Adrenal gland (tissue), 12 donors: ENCODE measurements around the gene HBP1. TPM values are rescaled to one million over a fixed set of nuclear protein-coding genes. Genes with fewer than 3 reads are reported as not detected.

Source experiments
- DNase-seq, 7 donors: peaks; one replicate each; pipeline ENCODE4 v3.0.0-alpha.2; 2019 to 2020
- H3K27ac ChIP-seq, 5 donors: fragments of 200-600 bp; sonication (generic) in 4 of 5; 1 replicate in 3 of 5; 2 replicates in 2 of 5; pipeline versions ENCODE4 v1.5.1 to v1.8.0; 2016 to 2020; ENCODE audit warnings: mild to moderate bottlenecking in 1 of 5
- H3K27me3 ChIP-seq: fragments of 200-600 bp; 2 replicates; pipeline ENCODE4 v1.8.0; 2021
- H3K36me3 ChIP-seq, 2 donors: fragments of 200-600 bp; replicated peaks in 1 of 2; 1 replicate in 1 of 2; 2 replicates in 1 of 2; pipeline versions ENCODE4 v1.5.1 to v1.8.0; 2018 to 2022
- H3K4me1 ChIP-seq, 2 donors: fragments of 200-600 bp; replicated peaks in 1 of 2; 1 replicate in 1 of 2; 2 replicates in 1 of 2; pipeline versions ENCODE4 v1.5.1 to v1.8.0; 2018 to 2021
- H3K4me3 ChIP-seq, 4 donors: fragments of 200-600 bp; sonication (generic) in 3 of 4; one replicate each; pipeline ENCODE4 v1.5.1; 2016 to 2018
- H3K9me3 ChIP-seq, 3 donors: fragments of 200-600 bp; sonication (generic) in 1 of 3; replicated peaks in 1 of 3; 1 replicate in 2 of 3; 2 replicates in 1 of 3; pipeline versions ENCODE4 v1.5.1 to v1.8.0; 2016 to 2021
- POLR2A ChIP-seq, 2 donors: fragments of 450-650 bp; IDR thresholded peaks; one replicate each; pipeline ENCODE4 v1.6.1; 2017; ENCODE audit warnings: antibody characterized with exemption in 2 of 2, mild to moderate bottlenecking in 2 of 2, moderate library complexity in 1 of 2
- WGBS, 4 donors: extraction: QIAGEN DNeasy Blood & Tissue Kit in 2 of 4; methylation state at CpG; one replicate each; pipeline versions ENCODE4 v1.1.5 to v1.1.7; 2013 to 2017; 5-methylcytosine and 5-hydroxymethylcytosine counted together
- intact Hi-C, 2 donors: fragments of 100-400 bp; cut with DNase I; formaldehyde crosslinking; loops; one replicate each; pipeline versions ENCODE4 v1.14.1 to v1.15.0; 2022 to 2023
- polyA plus RNA-seq, 3 donors: library from polyadenylated mRNA; stranded (reverse); fragments of 200-250 nt in 2 of 3; fragments of 350-450 nt in 1 of 3; fragmentation: Illumina TruSeq in 1 of 3; extraction: RNeasy Lipid Tissue Mini Kit (QIAGEN cat#74804) in 1 of 3; gene quantifications; one replicate each; pipeline ENCODE4 v1.2.3, GENCODE V29; 2013 to 2014
- total RNA-seq, 9 donors: library from RNA; depleted of rRNA in 4 of 9; stranded (reverse); fragments of >200 nt in 4 of 9; fragments of 120-200 nt in 1 of 9; fragmentation: NEBNext Ultra II Directional in 1 of 9; extraction: Animal tissue kit (Norgen Biotek cat#: 25700) in 1 of 9; gene quantifications; one replicate each; pipeline versions ENCODE4 v1.1.0 to v1.2.4, GENCODE V29; 2013 to 2023
- TF ChIP-seq, protein P1 (sequence below), 6 experiments: fragments of 450-650 bp in 4 of 6; fragments of 200-600 bp in 2 of 6; sonication (generic) in 1 of 6; IDR thresholded peaks; 1 replicate in 5 of 6; 2 replicates in 1 of 6; pipeline versions ENCODE4 v1.5.1 to v1.8.0; 2016 to 2021; ENCODE audit warnings: antibody characterized with exemption in 6 of 6, mild to moderate bottlenecking in 2 of 6, moderate library complexity in 1 of 6
- donor health status: healthy with polysubstance abuse.
- donor health status: Bipolar disorder and iron deficiency.
- donor health status: DM: yes; HTN: yes; CAD: no.
- donor health status: DM: no; HTN: no; CAD: no.
- donor health status: DM: no; HTN: no; CAD: no.
- donor health status: DM: yes; HTN: yes; CAD: no.

Gene HBP1
- total and polyA plus RNA-seq, 12 donors = 36.2 to 158 (median 84.7) TPM

DNA sequence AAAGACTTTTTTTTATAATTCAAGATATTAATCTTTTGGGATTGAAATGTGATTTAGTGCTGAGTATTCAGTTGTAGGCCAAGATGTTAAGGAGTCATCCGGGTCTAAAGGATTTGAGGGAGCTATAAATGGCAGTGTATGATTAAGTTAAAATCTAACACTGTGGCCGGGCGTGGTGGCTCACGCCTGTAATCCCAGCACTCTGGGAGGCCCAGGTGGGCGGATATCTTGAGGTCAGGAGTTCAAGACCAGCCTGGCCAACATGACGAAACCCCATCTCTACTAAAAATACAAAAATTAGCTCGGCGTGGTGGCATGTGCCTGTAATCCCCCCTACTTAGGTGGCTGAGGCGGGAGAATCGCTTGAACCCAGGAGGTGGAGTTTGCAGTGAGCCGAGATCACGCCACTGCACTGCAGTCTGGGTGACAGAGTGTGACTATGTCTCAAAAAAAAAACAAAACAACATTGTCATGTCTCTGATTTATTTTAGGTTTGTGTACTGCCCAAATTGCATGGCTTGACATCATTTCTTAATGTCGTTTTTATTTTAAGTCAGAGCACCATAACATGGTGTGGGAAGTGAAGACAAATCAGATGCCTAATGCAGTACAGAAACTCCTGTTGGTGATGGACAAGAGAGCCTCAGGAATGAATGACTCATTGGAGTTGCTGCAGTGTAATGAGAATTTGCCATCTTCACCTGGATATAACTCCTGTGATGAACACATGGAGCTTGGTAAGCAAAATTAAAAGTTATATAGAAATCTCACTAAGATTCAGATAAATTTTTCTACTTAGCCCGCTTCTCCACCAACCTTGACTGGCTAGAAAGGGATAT is 10.7 kb downstream of the HBP1 start:
- H3K4me1 ChIP-seq = peaks cover 24 to 40% of the 10 kb centered on the region in 2 donors
- WGBS, 4 donors = 82 to 89% (median 85%) methylated on average over 14 of the region's 14 CpGs

DNA sequence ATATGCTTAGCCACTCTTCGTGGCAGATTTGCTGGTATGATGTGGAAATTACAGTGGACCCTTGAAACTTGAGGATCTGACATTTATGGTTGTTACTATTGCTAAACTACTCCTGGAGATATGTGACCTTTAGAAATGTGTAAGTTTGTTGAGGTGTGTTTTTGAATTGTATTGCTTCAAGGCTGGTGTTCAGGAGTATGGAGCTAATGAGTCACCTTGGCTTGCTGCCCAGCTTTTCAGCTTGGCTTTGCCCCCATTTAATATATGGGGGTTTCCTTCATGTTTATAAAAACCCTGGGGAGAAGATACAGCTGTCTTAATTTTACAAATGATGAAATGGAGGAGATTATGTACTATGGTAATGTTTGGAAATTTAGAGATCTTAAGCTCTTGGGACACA is 11.6 kb downstream of the HBP1 start:
- DNase-seq = peak; percentile 51 to 70 (median 59)
- peak overlapping the region in 3 of 5 donors; percentile 7 to 33 (median 18) for H3K27ac ChIP-seq
- TF ChIP-seq POLR2A (IDR thresholded peaks at IDR 0.05) = no peak
- TF ChIP-seq, protein P1, sequence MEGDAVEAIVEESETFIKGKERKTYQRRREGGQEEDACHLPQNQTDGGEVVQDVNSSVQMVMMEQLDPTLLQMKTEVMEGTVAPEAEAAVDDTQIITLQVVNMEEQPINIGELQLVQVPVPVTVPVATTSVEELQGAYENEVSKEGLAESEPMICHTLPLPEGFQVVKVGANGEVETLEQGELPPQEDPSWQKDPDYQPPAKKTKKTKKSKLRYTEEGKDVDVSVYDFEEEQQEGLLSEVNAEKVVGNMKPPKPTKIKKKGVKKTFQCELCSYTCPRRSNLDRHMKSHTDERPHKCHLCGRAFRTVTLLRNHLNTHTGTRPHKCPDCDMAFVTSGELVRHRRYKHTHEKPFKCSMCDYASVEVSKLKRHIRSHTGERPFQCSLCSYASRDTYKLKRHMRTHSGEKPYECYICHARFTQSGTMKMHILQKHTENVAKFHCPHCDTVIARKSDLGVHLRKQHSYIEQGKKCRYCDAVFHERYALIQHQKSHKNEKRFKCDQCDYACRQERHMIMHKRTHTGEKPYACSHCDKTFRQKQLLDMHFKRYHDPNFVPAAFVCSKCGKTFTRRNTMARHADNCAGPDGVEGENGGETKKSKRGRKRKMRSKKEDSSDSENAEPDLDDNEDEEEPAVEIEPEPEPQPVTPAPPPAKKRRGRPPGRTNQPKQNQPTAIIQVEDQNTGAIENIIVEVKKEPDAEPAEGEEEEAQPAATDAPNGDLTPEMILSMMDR (IDR thresholded peaks at IDR 0.05) = no peak
- 19 to 40% (median 30%) methylated on average over 1 of the region's 1 CpG for WGBS, 4 donors
- peaks cover 0 to 33% of the 10 kb centered on the region in 2 donors for H3K36me3 ChIP-seq
- H3K27me3 ChIP-seq = no peaks in the 10 kb centered on the region
- H3K9me3 ChIP-seq = no peaks in the 10 kb centered on the region
- intact Hi-C loops = no loop called here
- no peak overlapping the region for H3K4me3 ChIP-seq
- H3K4me1 ChIP-seq = peaks cover 20 to 39% of the 10 kb centered on the region in 2 donors

More for the DNA sequence above, 10.7 kb downstream of the HBP1 start:
- Histone ChIP-seq H3K4me3 (no peak overlapping the region), H3K27ac (peak overlapping the region in 3 of 5 donors; percentile 7 to 33 (median 18)), H3K9me3 (no peaks in the 10 kb centered on the region), H3K36me3 (peaks cover 0 to 25% of the 10 kb centered on the region in 2 donors), H3K27me3 (no peaks in the 10 kb centered on the region)
- DNase-seq = no peak
- intact Hi-C loops = no loop called here
- TF ChIP-seq POLR2A (IDR thresholded peaks at IDR 0.05) = no peak
- TF ChIP-seq, protein P1 (IDR thresholded peaks at IDR 0.05) = no peak

DNA sequence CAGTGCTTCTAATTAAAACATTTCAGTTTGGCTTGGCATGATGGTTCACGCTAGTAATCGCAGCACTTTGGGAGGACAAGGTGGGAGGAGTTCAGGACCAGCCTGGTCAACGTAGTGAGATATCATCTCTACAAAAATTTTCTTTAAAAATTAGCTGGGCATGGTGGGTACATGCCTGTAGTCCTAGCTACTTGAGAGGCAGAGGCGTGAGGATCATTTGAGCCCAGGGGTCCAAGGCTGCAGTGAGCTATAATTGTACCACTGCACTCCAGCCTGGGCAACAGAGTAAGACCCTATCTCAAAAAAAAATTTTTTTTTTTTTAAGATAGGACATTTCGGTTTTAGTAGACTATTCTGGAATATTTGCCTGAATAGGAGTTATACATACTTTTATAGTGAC is 12.4 kb downstream of the HBP1 start:
- H3K4me1 ChIP-seq = peaks cover 24 to 47% of the 10 kb centered on the region in 2 donors
- no peak for DNase-seq
- peaks cover 0 to 39% of the 10 kb centered on the region in 2 donors for H3K36me3 ChIP-seq
- no peaks in the 10 kb centered on the region for H3K27me3 ChIP-seq
- intact Hi-C loops = no loop called here
- WGBS, 4 donors = 83 to 95% (median 90%) methylated on average over 5 of the region's 5 CpGs
- H3K9me3 ChIP-seq = no peaks in the 10 kb centered on the region
- TF ChIP-seq, protein P1 (IDR thresholded peaks at IDR 0.05) = no peak
- TF ChIP-seq POLR2A (IDR thresholded peaks at IDR 0.05) = no peak
- no peak overlapping the region for H3K4me3 ChIP-seq
- peak overlapping the region in 1 of 5 donors; percentile 33 for H3K27ac ChIP-seq

DNA sequence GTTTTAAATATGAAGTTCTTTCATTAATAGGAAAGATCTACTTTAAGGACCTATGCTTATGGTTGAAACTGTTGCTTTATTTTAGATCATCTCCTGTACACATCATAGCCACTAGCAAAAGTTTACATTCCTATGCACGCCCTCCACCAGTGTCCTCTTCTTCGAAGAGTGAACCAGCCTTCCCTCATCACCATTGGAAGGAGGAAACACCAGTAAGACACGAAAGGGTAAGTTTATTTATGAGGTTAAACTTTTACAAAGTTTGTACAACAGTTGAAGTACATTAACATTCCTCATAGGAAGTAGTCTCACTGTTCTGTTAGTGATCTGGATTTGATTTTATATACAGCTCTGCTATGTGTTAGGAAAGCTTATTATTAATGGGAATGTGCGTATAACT is 16.9 kb downstream of the HBP1 start:
- 58 to 69% (median 64%) methylated on average over 4 of the region's 4 CpGs for WGBS, 4 donors
- Histone ChIP-seq H3K4me3 (no peak overlapping the region), H3K4me1 (peaks cover 17 to 35% of the 10 kb centered on the region in 2 donors), H3K36me3 (peaks cover 0 to 84% of the 10 kb centered on the region in 2 donors), H3K27me3 (no peaks in the 10 kb centered on the region), H3K9me3 (no peaks in the 10 kb centered on the region), H3K27ac (peak overlapping the region in 1 of 5 donors; percentile 53)
- TF ChIP-seq, protein P1 (IDR thresholded peaks at IDR 0.05) = no peak
- no peak for TF ChIP-seq POLR2A (IDR thresholded peaks at IDR 0.05)
- intact Hi-C loops = no loop called here
- DNase-seq = no peak
